CD4-positive, alpha-beta T cell treated with Interleukin-10 for 1 hour (primary cell): Measurements from ENCODE around the gene NPC1L1.
"Not testable (repeated sequence)": the region's sequence is repeated elsewhere in the genome, so short reads cannot be mapped to it uniquely, and the experiment has no call there.

Experiments
- DNase-seq: peaks from one replicate; pipeline ENCODE4 v3.0.0-alpha.2; 2020

Gene NPC1L1

GRCh38 chr7:44565795-44566559 is 24.8 kb upstream of the NPC1L1 start:
- DNase-seq: no peak

DNA sequence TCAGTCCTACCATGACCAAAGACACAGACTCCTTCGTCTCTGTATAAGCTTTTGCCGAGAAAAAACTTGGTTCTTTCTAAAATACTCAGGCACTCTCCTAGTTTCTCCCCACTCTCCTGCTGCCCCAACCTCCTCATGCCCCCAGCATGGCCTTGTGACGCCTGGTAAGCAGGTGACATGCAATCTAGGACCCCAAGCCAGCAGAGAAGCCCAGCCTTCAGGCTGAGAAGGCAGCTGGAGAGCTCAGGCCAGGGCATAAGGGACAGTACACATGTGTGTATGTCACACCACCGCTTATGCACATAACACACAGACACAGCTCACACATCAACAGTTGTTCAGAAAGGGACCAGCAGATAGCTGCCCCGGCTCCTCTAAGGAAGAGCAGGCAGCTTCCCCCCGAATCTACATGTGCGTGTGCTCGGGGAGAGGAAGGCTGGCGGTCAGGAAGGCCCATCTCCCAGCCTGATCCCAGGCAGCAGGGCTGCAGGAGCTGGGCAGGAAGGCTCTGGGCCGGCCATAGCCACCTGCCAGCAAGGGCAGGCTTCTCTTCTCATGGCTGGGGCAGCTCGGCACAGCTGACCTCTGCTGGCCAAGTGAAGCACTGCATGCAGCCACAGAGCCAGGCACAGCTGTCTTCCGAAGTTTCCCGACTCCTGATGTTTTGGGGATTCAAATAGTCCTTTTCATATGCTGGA is 24.1 kb upstream of the NPC1L1 start:
- peak; percentile 70 for DNase-seq

DNA sequence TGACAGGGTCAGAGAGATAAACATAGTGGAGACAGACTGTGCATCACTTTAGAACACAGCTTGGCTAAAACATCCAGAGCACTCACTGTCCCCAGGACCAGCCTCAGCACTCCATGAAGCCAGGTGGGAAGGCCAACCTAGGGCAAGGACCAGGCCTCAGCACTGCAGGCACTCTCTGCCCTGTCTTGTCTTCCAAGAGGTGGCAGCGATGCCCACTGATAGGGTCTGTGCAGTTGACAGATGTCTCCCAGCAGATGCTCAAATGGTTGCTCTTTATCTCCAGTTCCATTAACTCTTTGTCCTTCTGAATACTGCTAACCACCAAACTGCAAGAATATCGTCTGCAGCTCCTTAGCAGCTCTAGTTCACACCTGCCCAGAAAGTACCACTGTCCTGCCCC is 23.5 kb upstream of the NPC1L1 start:
- DNase-seq: no peak

DNA sequence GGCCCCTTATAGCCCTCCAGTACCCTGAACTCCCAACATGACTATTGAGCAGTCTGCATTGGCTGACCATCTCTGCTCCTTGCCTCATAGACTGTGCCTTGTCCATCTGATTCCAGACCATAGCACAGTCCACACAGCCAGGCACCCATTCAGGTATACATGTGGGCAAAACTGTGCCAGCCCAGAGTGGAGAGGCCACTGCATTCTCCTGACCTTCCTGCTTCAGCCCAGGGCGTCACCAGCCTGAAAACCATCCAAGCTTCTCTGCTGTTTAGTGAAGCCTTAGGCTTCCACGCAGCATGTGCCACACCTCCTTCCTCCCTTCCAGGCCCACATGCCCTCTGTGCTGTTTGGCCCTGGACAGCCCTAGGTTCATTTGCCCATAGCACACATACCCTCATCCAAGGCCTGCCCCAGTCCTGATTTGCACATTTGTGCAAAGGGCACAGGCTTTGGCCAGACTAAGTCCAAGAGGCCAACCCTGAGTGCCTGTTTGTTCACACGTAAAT is 22.1 kb upstream of the NPC1L1 start:
- no peak for DNase-seq

DNA sequence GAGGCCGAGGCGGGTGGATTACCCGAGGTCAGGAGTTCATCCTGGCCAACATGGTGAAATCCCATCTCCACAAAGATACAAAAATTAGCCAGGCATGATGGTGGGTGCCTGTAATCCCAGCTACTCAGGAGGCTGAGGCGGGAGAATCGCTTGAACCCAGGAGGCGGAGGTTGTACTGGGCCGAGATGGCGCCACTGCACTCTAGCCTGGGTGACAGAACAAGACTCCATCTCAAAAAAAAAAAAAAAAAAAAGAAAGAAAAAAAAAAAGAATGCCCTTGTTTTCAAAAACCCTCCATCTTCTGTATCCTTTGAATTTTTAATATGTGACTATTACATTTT is 21.5 kb upstream of the NPC1L1 start:
- DNase-seq: not testable (repeated sequence)

- DNase-seq: no peak
These were observed 21.0 kb upstream of the NPC1L1 start for GRCh38 chr7:44561962-44562621.

GRCh38 chr7:44561481-44561880 is 20.4 kb upstream of the NPC1L1 start:
- no peak for DNase-seq

- no peak for DNase-seq
These were observed 18.4 kb upstream of the NPC1L1 start for GRCh38 chr7:44559485-44559884.

DNA sequence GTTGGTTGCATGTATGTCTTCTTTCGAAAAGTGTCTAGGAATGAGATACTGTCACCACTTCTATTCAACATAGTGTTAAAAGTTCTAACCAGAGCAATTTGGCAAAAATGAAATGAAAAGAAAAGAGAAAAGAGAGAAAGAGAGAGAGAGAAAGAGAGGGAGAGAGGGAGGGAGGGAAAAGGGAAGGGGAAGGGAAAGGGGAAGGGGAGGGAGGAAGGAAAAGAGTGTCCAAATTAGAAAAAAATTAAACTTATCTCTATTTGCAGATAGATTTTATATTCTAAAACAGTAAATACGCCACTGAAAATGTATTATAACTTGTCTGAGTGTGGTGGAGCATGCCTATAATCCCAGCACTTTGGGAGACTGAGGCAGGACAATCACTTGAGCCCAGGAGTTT is 16.4 kb upstream of the NPC1L1 start:
- no peak for DNase-seq

DNA sequence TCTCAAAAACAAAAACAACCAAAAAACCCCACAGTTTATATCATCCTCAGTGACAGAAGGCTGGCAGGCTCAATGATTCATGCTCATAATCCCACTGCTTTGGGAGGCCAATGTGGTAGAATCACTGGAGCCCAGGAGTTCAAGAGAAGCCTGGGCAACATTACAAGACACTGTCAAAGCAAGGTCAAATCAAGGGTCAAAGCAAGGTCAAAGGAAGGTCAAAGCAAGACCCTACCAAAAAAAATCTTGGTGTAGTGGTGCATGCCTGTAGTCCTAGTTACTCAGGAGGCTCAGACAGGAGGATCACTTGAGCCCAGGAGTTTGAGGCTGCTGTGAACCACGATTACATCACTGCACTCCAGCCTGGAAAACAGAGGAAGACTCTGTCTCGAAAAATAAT is 14.2 kb upstream of the NPC1L1 start:
- DNase-seq: no peak

DNA sequence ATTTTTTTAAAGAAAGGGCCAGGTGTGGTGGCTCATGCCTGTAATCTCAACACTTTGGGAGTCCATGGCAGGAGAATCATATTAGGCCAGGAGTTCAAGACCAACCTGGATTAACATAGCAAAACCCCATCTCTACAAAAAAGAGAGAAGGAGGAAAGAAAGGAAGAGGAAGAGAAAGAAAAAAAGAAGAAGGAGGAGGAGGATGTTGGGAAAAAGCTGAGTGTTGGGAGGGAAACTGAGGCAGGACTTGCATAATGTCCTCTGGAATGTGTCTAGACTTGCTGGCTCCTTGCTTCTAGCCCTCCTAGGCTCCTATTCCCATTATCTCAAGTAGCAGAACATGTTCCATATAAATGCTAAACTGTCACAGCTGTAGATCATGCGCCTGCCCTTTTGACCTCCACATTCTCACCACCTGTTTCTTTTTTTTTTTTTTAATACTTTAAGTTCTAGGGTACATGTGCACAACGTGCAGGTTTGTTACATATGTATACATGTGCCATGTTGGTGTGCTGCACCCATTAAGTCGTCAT is 11.4 kb upstream of the NPC1L1 start:
- not testable (repeated sequence) for DNase-seq

GRCh38 chr7:44549457-44549856 is 8.3 kb upstream of the NPC1L1 start:
- DNase-seq: no peak

DNA sequence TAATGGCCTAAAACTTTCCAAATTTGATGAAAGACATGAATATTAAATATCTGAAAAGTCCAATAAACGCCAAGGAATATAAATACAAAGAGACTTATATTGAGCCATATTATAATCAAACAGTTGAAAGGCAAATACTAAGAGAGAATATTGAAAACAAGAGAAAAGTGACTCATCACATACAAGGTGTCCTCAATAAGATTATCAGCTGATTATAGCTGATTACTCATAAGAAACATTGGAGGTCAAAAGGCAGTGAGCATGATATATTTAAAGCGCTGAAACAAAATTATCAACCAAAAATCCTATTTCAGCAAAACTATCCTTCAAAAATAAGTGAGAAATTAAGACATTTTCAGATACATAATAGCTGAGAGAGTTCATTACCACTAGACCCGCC is 7.8 kb upstream of the NPC1L1 start:
- no peak for DNase-seq

GRCh38 chr7:44547536-44548231 is 6.6 kb upstream of the NPC1L1 start:
- no peak for DNase-seq

- DNase-seq: no peak
These were observed 913 bp upstream of the NPC1L1 start for GRCh38 chr7:44541876-44542610.

DNA sequence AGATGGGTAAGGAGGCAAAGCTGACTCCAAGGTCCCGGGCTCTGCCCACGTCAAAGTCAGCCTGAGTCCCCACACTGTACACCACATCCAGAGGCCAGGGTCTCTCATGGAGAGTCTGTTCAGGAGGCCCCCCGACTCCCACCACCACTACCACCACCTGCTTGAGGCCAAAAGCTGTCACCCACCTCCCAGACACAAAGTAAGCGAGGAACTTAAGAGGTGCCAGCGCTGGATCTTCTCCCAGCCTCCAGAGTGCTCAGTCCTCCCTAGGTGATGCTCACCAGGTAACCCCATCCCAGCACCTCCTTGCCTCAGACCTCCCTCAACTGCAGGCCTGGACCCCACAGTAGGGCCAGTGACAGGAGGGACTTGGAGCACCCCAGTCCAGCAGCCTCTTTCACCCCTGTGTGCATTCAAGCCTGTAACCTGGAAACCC is 520 bp downstream of the NPC1L1 start:
- DNase-seq: no peak

- no peak for DNase-seq
These were observed 1.2 kb downstream of the NPC1L1 start for GRCh38 chr7:44539669-44540506.

GRCh38 chr7:44538798-44539668 is 2.1 kb downstream of the NPC1L1 start:
- no peak for DNase-seq

- no peak for DNase-seq
These were observed 2.9 kb downstream of the NPC1L1 start for GRCh38 chr7:44538093-44538797.

DNA sequence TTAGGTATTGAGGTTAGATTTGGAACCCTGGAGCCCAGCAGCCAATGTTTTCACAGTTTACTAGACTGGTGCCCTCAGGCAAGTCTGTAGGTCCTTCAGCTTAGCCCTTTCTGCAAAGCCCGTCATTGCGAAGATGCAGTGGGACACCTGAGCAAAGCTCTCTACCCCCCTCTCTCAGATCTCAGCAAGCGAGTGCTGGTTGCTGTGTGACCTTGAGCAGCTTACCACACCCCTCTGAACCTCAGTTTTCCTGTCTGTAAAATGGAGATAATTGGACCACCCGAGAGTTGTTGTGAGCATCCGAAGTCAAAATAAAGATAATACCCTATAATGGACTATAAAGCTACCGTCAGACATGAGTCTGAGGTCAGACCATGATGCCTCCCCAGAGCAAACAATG is 3.7 kb downstream of the NPC1L1 start:
- DNase-seq: no peak
